Measurements from ENCODE around the gene LITAFD.

DNA sequence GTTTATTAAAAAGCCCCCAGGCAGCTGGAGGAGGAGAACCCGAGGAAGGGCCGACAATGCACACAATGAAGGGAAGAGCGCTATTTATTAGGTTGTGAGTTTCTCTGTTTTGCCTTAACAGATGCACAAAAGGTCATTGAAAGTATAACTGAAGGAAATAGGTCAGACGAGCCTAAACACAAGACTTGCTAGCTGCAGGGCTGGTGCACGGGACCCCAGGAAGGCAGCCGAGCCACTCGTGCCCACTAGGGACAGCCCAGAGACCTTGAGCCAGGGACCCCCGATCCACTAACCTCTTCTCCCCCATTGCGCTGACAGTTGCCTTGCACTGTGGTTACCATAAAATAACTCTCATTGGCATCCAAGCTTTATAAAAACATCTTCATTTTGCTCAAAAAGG is 11.3 kb downstream of the LITAFD start:
- TF ChIP-seq CTCF (conservative IDR thresholded peaks at IDR 0.05) (no peak), EZH2 (IDR thresholded peaks at IDR 0.05; ENCODE audit: low read depth) (no peak)
